ENCODE measurements around the gene HOXA11. TPM values are rescaled to one million over a fixed set of nuclear protein-coding genes. Genes with fewer than 3 reads are reported as not detected.

Gene HOXA11
- total and polyA plus RNA-seq, 11 donors = not detected

- Histone ChIP-seq H3K27me3 (peaks cover 84 to 100% (median 98%) of the 10 kb centered on the region in 9 donors), H3K27ac (peak overlapping the region in 1 of 12 donors; percentile 91), H3K9me3 (no peaks in the 10 kb centered on the region), H3K4me3 (no peak overlapping the region), H3K36me3 (no peaks in the 10 kb centered on the region), H3K4me1 (peaks cover 4 to 48% (median 26%) of the 10 kb centered on the region in 12 donors)
- intact Hi-C loops (cut with DNase I) = loop anchor here in 8 of 10 donors (10.0 kb wide), 5 partner anchors 595 to 905 kb away; no protein-coding TSS in a partner anchor
- DNase-seq (no peak), ATAC-seq (no peak)
- WGBS, 4 donors = 33 to 42% (median 39%) methylated on average over 7 of the region's 7 CpGs
- TF ChIP-seq CTCF (IDR thresholded peaks at IDR 0.05) (no peak), POLR2A (IDR thresholded peaks at IDR 0.05) (no peak)
Measured at GRCh38 chr7:27189997-27190748, 5.1 kb upstream of the HOXA11 start.

- 9 to 35% (median 15%) methylated on average over 8 to 22 of the region's 22 CpGs for WGBS, 4 donors
- Histone ChIP-seq H3K36me3 (no peaks in the 10 kb centered on the region), H3K9me3 (no peaks in the 10 kb centered on the region), H3K4me3 (peak overlapping the region in 9 of 12 donors; percentile 1 to 44 (median 22)), H3K4me1 (peaks cover 4 to 55% (median 30%) of the 10 kb centered on the region in 12 donors), H3K27ac (peak overlapping the region in 1 of 12 donors; percentile 91), H3K27me3 (peaks cover 85 to 100% (median 100%) of the 10 kb centered on the region in 9 donors)
- no peak for ATAC-seq
- TF ChIP-seq CTCF (IDR thresholded peaks at IDR 0.05) (no peak), POLR2A (IDR thresholded peaks at IDR 0.05) (no peak)
- DNase-seq = peak in 1 of 5 donors; percentile 47
- intact Hi-C loops (cut with DNase I) = no loop called here
Measured at GRCh38 chr7:27189295-27189996, 4.4 kb upstream of the HOXA11 start.

GRCh38 chr7:27188386-27189294 lies 3.6 kb upstream of the HOXA11 start:
- 3 to 5% (median 5%) methylated on average over 42 to 49 of the region's 49 CpGs for WGBS, 4 donors
- H3K4me3 ChIP-seq = peak overlapping the region in 10 of 12 donors; percentile 1 to 44 (median 19)
- no peaks in the 10 kb centered on the region for H3K9me3 ChIP-seq
- intact Hi-C loops (cut with DNase I) = no loop called here
- peak overlapping the region in 1 of 12 donors; percentile 91 for H3K27ac ChIP-seq
- H3K27me3 ChIP-seq = peaks cover 86 to 100% (median 100%) of the 10 kb centered on the region in 9 donors
- TF ChIP-seq POLR2A (IDR thresholded peaks at IDR 0.05) (no peak), CTCF (IDR thresholded peaks at IDR 0.05) (no peak)
- DNase-seq = peak in 1 of 5 donors; percentile 63
- no peaks in the 10 kb centered on the region for H3K36me3 ChIP-seq
- peak in 1 of 4 donors; percentile 35 for ATAC-seq
- peaks cover 4 to 63% (median 37%) of the 10 kb centered on the region in 12 donors for H3K4me1 ChIP-seq

Measured in heart left ventricle (tissue), 16 donors.